HepG2 (cell line): ENCODE measurements around the gene KCNH1. TPM values are rescaled to one million over a fixed set of nuclear protein-coding genes. Genes with fewer than 3 reads are reported as not detected.

Experiments used
- ATAC-seq: fragments of 200-7000 bp; cut with Tn5 transposase; 3 replicates; pipeline ENCODE4 v1.9.1; 2020; ENCODE audit warnings: mild to moderate bottlenecking, moderate library complexity
- BruUV-seq: library from RNA; stranded (reverse); fragments of 400-500 nt; replicated peaks from 2 replicates; lab custom pipeline; 2021; lab: Mats Ljungman, UMichigan
- CTCF ChIA-PET: fragments of 300-600 bp; formaldehyde crosslinking; extraction: SDS; loops from one replicate; lab custom pipeline; 2021; ENCODE audit warnings: low total read pairs, inconsistent platforms, low intra/inter-chr PET ratio; lab: Yijun Ruan, JAX
- POLR2A ChIA-PET: fragments of 350-600 bp; sonication (Branson Sonifier 250); formaldehyde crosslinking; loops from one replicate; lab custom pipeline; 2020; ENCODE audit warnings: antibody characterized with exemption, inconsistent platforms; lab: Yijun Ruan, JAX
- DNase-seq: peaks from one replicate; pipeline ENCODE4 v3.0.0-alpha.2; 2015; ENCODE audit warnings: low spot score
- FAIRE-seq: peaks from 3 replicates; lab custom pipeline; 2011; peaks lifted over from hg19 to GRCh38; lab: Jason Lieb, UNC
- H2AFZ ChIP-seq: one replicate; pipeline ENCODE4 v1.6.1; 2011; ENCODE audit warnings: low read length, inconsistent platforms
- H3K27ac ChIP-seq: fragments of 300-600 bp; 3 replicates; pipeline ENCODE4 v1.8.0; 2011; ENCODE audit warnings: mixed run types, mild to moderate bottlenecking, mixed read lengths, low read length, inconsistent platforms; ENCODE audit not compliant: insufficient read depth; ENCODE audit errors: extremely low read length
- H3K27me3 ChIP-seq, 2 experiments: fragments of 200-600 bp in 1 of 2; 2 replicates in 1 of 2; 3 replicates in 1 of 2; pipeline versions ENCODE4 v1.6.0 to v1.8.0; 2011; ENCODE audit warnings: low read length in 2 of 2, mild to moderate bottlenecking in 2 of 2, moderate library complexity in 2 of 2, inconsistent platforms in 1 of 2; ENCODE audit not compliant: insufficient read depth in 2 of 2, control insufficient read depth in 1 of 2
- H3K36me3 ChIP-seq, 2 experiments: fragments of 200-600 bp in 1 of 2; replicated peaks in 1 of 2; 2 replicates in 1 of 2; 3 replicates in 1 of 2; pipeline versions ENCODE4 v1.5.1 to v1.8.0; 2011; ENCODE audit warnings: low read length in 2 of 2, inconsistent platforms in 1 of 2; ENCODE audit not compliant: insufficient read depth in 2 of 2, control insufficient read depth in 1 of 2
- H3K4me1 ChIP-seq: 2 replicates; pipeline ENCODE4 v1.5.1; 2012; ENCODE audit warnings: low read length, inconsistent platforms; ENCODE audit not compliant: insufficient read depth
- H3K4me2 ChIP-seq: 2 replicates; pipeline ENCODE4 v1.6.0; 2011; ENCODE audit warnings: low read depth, low read length, inconsistent platforms
- H3K4me3 ChIP-seq, 3 experiments: fragments of 200-600 bp in 1 of 3; sonication (generic), shearing (Covaris generic) in 1 of 3; replicated peaks in 1 of 3; 2 replicates each; pipeline ENCODE4 v1.5.1; 2011 to 2016; ENCODE audit warnings: low read length in 3 of 3, inconsistent platforms in 2 of 3, low read depth in 2 of 3, mild to moderate bottlenecking in 2 of 3, control low read depth in 1 of 3, mixed read lengths in 1 of 3; ENCODE audit not compliant: insufficient read depth in 1 of 3
- H3K79me2 ChIP-seq: one replicate; pipeline ENCODE4 v1.6.1; 2011; ENCODE audit warnings: low read length, inconsistent platforms; ENCODE audit not compliant: insufficient read depth
- H3K9ac ChIP-seq: 2 replicates; pipeline ENCODE4 v1.6.0; 2011; ENCODE audit warnings: mild to moderate bottlenecking, low read depth, low read length, inconsistent platforms; ENCODE audit not compliant: insufficient read depth
- H3K9me3 ChIP-seq: 2 replicates; pipeline ENCODE4 v1.5.1; 2012; ENCODE audit warnings: mild to moderate bottlenecking, low read length
- H4K20me1 ChIP-seq: 2 replicates; pipeline ENCODE4 v1.6.0; 2011; ENCODE audit warnings: inconsistent platforms, mild to moderate bottlenecking, low read length, moderate library complexity; ENCODE audit not compliant: insufficient read depth
- ATF7-NPFF ChIP-seq: sonication (generic); formaldehyde crosslinking; IDR thresholded peaks from 2 replicates; pipeline ENCODE4 v1.8.1; 2023; ENCODE audit warnings: mild to moderate bottlenecking, low read depth, missing genetic modification reagents, moderate library complexity
- HMG20A ChIP-seq: IDR thresholded peaks from 2 replicates; pipeline ENCODE4 v1.6.1; 2016; ENCODE audit warnings: borderline replicate concordance
- NR2F2 ChIP-seq: IDR thresholded peaks from 2 replicates; pipeline ENCODE4 v1.6.1; 2012; ENCODE audit warnings: low read depth, inconsistent platforms, borderline replicate concordance
- REL ChIP-seq: sonication (generic); formaldehyde crosslinking; conservative IDR thresholded peaks from 2 replicates; pipeline ENCODE4 v1.8.0; 2022; ENCODE audit warnings: mild to moderate bottlenecking, missing genetic modification reagents, moderate library complexity
- RFX1 ChIP-seq: fragments of 450-650 bp; IDR thresholded peaks from 2 replicates; pipeline ENCODE4 v1.6.1; 2017
- TBL1XR1 ChIP-seq: fragments of 150-350 bp; IDR thresholded peaks from 2 replicates; pipeline ENCODE4 v1.6.1; 2014; ENCODE audit warnings: borderline replicate concordance, low read length; ENCODE audit not compliant: partially characterized antibody
- ZC3H4 ChIP-seq: sonication (generic); formaldehyde crosslinking; IDR thresholded peaks from 2 replicates; pipeline ENCODE4 v1.4.0; 2020; ENCODE audit warnings: missing genetic modification reagents, borderline replicate concordance
- ZNF160 ChIP-seq: sonication (generic); formaldehyde crosslinking; IDR thresholded peaks from 2 replicates; pipeline ENCODE4 v1.8.0; 2022; ENCODE audit warnings: mild to moderate bottlenecking, inconsistent platforms, missing genetic modification reagents
- ZNF253 ChIP-seq: sonication (generic); formaldehyde crosslinking; IDR thresholded peaks from 2 replicates; pipeline ENCODE4 v1.8.0; 2022; ENCODE audit warnings: mild to moderate bottlenecking, missing genetic modification reagents, borderline replicate concordance
- ZSCAN30 ChIP-seq: sonication (generic); formaldehyde crosslinking; IDR thresholded peaks from 2 replicates; pipeline ENCODE4 v1.5.0; 2020; ENCODE audit warnings: mild to moderate bottlenecking, missing genetic modification reagents
- ZZZ3 ChIP-seq: sonication (generic); formaldehyde crosslinking; IDR thresholded peaks from 2 replicates; pipeline ENCODE4 v1.4.0; 2020; ENCODE audit warnings: missing genetic modification reagents, mild to moderate bottlenecking, borderline replicate concordance
- in situ Hi-C: cut with HindIII; loops from 2 replicates; pipeline ENCODE4 v1.10.0; 2017; ENCODE audit warnings: low pct_unique_long_range_greater_than_20kb; ENCODE audit not compliant: extremely low pct_ligation_motif_present
- intact Hi-C: fragments of 100-400 bp; cut with micrococcal nuclease; formaldehyde crosslinking; loops from one replicate; pipeline ENCODE4 v1.10.0; 2022; ENCODE audit not compliant: unreplicated experiment
- polyA plus RNA-seq, 8 experiments: library from polyadenylated mRNA; depleted of rRNA in 3 of 8; stranded (reverse) in 7 of 8; unstranded in 1 of 8; fragments of >200 nt; fragmentation: Illumina TruSeq in 4 of 8; extraction: Trizol in 4 of 8; gene quantifications; 2 replicates each; pipeline versions ENCODE4 v1.2.1 to v1.2.3, GENCODE V29; 2011 to 2016; ENCODE audit warnings: low read depth in 4 of 8, missing spikeins in 1 of 8, mixed read lengths in 1 of 8; ENCODE audit not compliant: insufficient read depth in 1 of 8
- total RNA-seq, 5 experiments: library from RNA; depleted of rRNA; stranded (reverse); fragments of >200 nt; fragmentation: Illumina TruSeq; extraction: Trizol; gene quantifications; 2 replicates each; pipeline ENCODE4 v1.2.3, GENCODE V29; 2016; ENCODE audit warnings: low read depth in 1 of 5
- TF ChIP-seq, protein P1 (sequence below): IDR thresholded peaks from 2 replicates; pipeline ENCODE4 v1.6.1; 2018; ENCODE audit warnings: missing genetic modification reagents, mild to moderate bottlenecking, missing compliant biosample characterization
- TF ChIP-seq, protein P2 (sequence below): sonication (generic); formaldehyde crosslinking; IDR thresholded peaks from 2 replicates; pipeline ENCODE4 v1.5.1; 2020; ENCODE audit warnings: mild to moderate bottlenecking, missing genetic modification reagents, borderline replicate concordance
- TF ChIP-seq, protein P3 (sequence below): sonication (generic); formaldehyde crosslinking; IDR thresholded peaks from 2 replicates; pipeline ENCODE4 v1.4.0; 2020; ENCODE audit warnings: missing genetic modification reagents
- TF ChIP-seq, protein P4 (sequence below): sonication (generic); formaldehyde crosslinking; IDR thresholded peaks from 2 replicates; pipeline ENCODE4 v1.4.0; 2020; ENCODE audit warnings: missing genetic modification reagents, borderline replicate concordance

KCNH1 gene
- total and polyA plus RNA-seq, 2 of the 13 experiments (the other 11 are each of a cell fraction or from before 2014, with no cell fraction given): not detected

DNA sequence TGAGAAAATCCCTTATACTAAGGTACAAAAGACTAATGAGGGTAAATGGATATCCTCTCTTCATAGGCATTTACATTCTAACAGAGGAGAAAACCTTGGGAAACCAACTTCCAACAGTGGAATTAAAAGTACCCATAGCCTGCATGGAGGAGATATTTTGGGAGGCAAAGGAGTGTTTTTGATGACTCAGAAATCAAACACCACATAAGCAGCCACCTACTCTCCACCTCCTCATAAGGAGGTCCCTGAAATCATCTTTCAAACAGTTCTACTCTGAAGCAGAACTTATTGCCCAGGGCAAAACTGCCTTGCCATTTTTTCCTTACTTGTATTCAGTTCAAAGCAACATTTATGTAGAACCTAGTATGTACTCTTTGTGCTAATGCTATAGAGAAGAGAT is 211.3 kb downstream of the KCNH1 start:
- Histone ChIP-seq H4K20me1 (no peaks in the 10 kb centered on the region), H3K9ac (no peak overlapping the region), H3K4me2 (no peak overlapping the region), H3K79me2 (no peaks in the 10 kb centered on the region), H3K9me3 (no peaks in the 10 kb centered on the region), H3K4me1 (no peaks in the 10 kb centered on the region), H3K36me3 (no peaks in the 10 kb centered on the region), H3K27ac (no peak overlapping the region), H3K4me3 (no peak overlapping the region), H2AFZ (no peak overlapping the region), H3K27me3 (no peaks in the 10 kb centered on the region)
- CTCF ChIA-PET: no interaction called here
- FAIRE-seq (no peak), DNase-seq (no peak), ATAC-seq (no peak)
- intact Hi-C loops (no loop called here), in situ Hi-C loops (no loop called here)
- POLR2A ChIA-PET: no interaction called here
- no TSS peak for BruUV-seq
- TF ChIP-seq, protein P1, sequence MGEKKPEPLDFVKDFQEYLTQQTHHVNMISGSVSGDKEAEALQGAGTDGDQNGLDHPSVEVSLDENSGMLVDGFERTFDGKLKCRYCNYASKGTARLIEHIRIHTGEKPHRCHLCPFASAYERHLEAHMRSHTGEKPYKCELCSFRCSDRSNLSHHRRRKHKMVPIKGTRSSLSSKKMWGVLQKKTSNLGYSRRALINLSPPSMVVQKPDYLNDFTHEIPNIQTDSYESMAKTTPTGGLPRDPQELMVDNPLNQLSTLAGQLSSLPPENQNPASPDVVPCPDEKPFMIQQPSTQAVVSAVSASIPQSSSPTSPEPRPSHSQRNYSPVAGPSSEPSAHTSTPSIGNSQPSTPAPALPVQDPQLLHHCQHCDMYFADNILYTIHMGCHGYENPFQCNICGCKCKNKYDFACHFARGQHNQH (CRISPR knock-in tag): no peak
- TF ChIP-seq, protein P2, sequence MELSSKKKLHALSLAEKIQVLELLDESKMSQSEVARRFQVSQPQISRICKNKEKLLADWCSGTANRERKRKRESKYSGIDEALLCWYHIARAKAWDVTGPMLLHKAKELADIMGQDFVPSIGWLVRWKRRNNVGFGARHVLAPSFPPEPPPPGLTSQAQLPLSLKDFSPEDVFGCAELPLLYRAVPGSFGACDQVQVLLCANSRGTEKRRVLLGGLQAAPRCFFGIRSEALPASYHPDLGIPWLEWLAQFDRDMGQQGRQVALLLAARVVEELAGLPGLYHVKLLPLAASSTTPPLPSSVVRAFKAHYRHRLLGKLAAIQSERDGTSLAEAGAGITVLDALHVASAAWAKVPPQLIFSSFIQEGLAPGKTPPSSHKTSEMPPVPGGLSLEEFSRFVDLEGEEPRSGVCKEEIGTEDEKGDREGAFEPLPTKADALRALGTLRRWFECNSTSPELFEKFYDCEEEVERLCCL (CRISPR knock-in tag): no peak
- TF ChIP-seq REL (CRISPR knock-in tag): no peak
- TF ChIP-seq ZC3H4 (CRISPR knock-in tag): no peak
- TF ChIP-seq ZSCAN30 (CRISPR knock-in tag): no peak
- no peak for TF ChIP-seq NR2F2
- no peak for TF ChIP-seq ZZZ3 (CRISPR knock-in tag)
- no peak for TF ChIP-seq ZNF160 (CRISPR knock-in tag)
- no peak for TF ChIP-seq TBL1XR1
- TF ChIP-seq, protein P3, sequence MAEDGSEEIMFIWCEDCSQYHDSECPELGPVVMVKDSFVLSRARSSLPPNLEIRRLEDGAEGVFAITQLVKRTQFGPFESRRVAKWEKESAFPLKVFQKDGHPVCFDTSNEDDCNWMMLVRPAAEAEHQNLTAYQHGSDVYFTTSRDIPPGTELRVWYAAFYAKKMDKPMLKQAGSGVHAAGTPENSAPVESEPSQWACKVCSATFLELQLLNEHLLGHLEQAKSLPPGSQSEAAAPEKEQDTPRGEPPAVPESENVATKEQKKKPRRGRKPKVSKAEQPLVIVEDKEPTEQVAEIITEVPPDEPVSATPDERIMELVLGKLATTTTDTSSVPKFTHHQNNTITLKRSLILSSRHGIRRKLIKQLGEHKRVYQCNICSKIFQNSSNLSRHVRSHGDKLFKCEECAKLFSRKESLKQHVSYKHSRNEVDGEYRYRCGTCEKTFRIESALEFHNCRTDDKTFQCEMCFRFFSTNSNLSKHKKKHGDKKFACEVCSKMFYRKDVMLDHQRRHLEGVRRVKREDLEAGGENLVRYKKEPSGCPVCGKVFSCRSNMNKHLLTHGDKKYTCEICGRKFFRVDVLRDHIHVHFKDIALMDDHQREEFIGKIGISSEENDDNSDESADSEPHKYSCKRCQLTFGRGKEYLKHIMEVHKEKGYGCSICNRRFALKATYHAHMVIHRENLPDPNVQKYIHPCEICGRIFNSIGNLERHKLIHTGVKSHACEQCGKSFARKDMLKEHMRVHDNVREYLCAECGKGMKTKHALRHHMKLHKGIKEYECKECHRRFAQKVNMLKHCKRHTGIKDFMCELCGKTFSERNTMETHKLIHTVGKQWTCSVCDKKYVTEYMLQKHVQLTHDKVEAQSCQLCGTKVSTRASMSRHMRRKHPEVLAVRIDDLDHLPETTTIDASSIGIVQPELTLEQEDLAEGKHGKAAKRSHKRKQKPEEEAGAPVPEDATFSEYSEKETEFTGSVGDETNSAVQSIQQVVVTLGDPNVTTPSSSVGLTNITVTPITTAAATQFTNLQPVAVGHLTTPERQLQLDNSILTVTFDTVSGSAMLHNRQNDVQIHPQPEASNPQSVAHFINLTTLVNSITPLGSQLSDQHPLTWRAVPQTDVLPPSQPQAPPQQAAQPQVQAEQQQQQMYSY (CRISPR knock-in tag): no peak
- TF ChIP-seq RFX1: no peak
- TF ChIP-seq, protein P4, sequence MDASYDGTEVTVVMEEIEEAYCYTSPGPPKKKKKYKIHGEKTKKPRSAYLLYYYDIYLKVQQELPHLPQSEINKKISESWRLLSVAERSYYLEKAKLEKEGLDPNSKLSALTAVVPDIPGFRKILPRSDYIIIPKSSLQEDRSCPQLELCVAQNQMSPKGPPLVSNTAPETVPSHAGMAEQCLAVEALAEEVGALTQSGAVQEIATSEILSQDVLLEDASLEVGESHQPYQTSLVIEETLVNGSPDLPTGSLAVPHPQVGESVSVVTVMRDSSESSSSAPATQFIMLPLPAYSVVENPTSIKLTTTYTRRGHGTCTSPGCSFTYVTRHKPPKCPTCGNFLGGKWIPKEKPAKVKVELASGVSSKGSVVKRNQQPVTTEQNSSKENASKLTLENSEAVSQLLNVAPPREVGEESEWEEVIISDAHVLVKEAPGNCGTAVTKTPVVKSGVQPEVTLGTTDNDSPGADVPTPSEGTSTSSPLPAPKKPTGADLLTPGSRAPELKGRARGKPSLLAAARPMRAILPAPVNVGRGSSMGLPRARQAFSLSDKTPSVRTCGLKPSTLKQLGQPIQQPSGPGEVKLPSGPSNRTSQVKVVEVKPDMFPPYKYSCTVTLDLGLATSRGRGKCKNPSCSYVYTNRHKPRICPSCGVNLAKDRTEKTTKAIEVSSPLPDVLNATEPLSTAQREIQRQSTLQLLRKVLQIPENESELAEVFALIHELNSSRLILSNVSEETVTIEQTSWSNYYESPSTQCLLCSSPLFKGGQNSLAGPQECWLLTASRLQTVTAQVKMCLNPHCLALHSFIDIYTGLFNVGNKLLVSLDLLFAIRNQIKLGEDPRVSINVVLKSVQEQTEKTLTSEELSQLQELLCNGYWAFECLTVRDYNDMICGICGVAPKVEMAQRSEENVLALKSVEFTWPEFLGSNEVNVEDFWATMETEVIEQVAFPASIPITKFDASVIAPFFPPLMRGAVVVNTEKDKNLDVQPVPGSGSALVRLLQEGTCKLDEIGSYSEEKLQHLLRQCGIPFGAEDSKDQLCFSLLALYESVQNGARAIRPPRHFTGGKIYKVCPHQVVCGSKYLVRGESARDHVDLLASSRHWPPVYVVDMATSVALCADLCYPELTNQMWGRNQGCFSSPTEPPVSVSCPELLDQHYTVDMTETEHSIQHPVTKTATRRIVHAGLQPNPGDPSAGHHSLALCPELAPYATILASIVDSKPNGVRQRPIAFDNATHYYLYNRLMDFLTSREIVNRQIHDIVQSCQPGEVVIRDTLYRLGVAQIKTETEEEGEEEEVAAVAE (CRISPR knock-in tag): no peak
- no peak for TF ChIP-seq ATF7-NPFF (CRISPR knock-in tag)
- TF ChIP-seq ZNF253 (CRISPR knock-in tag): no peak
- TF ChIP-seq HMG20A (CRISPR knock-in tag): no peak
